WTC11 (cell line): ENCODE measurements around the gene GMIP. TPM values are rescaled to one million over a fixed set of nuclear protein-coding genes. Genes with fewer than 3 reads are reported as not detected.
"Not testable (repeated sequence)": the region's sequence is repeated elsewhere in the genome, so short reads cannot be mapped to it uniquely, and the experiment has no call there.

Experiments used
- ATAC-seq: fragments of 200-7000 bp; cut with Tn5 transposase; 2 replicates; pipeline ENCODE4 v1.10.0; 2021; ENCODE audit warnings: mild to moderate bottlenecking, moderate library complexity
- CTCF ChIA-PET: fragments of 300-600 bp; sonication (Branson Sonifier 250); formaldehyde crosslinking; loops from one replicate; lab custom pipeline; 2021; ENCODE audit warnings: antibody characterized with exemption; lab: Charles Lee
- POLR2A ChIA-PET: fragments of 350-600 bp; sonication (Branson Sonifier 250); formaldehyde crosslinking; loops from one replicate; lab custom pipeline; 2021; ENCODE audit warnings: antibody characterized with exemption; lab: Charles Lee
- DNase-seq: peaks from one replicate; pipeline ENCODE4 v3.0.0; 2021; ENCODE audit warnings: low spot score
- H3K27ac Mint-ChIP-seq: 2 replicates; pipeline ENCODE4 v1.8.0; 2021; ENCODE audit warnings: mixed read lengths
- H3K27me3 Mint-ChIP-seq: 2 replicates; pipeline ENCODE4 v1.8.0; 2021; ENCODE audit warnings: low read depth, mild to moderate bottlenecking, moderate library complexity, mixed read lengths
- H3K36me3 Mint-ChIP-seq: 2 replicates; pipeline ENCODE4 v1.8.0; 2021; ENCODE audit warnings: mixed read lengths
- H3K4me1 Mint-ChIP-seq: 2 replicates; pipeline ENCODE4 v1.8.0; 2022; ENCODE audit warnings: mixed read lengths
- H3K4me3 Mint-ChIP-seq: 2 replicates; pipeline ENCODE4 v1.8.0; 2021; ENCODE audit warnings: mild to moderate bottlenecking, moderate library complexity, mixed read lengths
- H3K9me3 Mint-ChIP-seq: 2 replicates; pipeline ENCODE4 v1.8.0; 2021; ENCODE audit warnings: mixed read lengths
- ATF1 ChIP-seq: sonication (generic); formaldehyde crosslinking; IDR thresholded peaks from 2 replicates; pipeline ENCODE4 v1.8.1; 2023; ENCODE audit warnings: mild to moderate bottlenecking, moderate library complexity, missing genetic modification reagents
- ATF3 ChIP-seq: sonication (generic); formaldehyde crosslinking; conservative IDR thresholded peaks from 2 replicates; pipeline ENCODE4 v1.8.1; 2022; ENCODE audit warnings: mild to moderate bottlenecking, missing genetic modification reagents
- CREB1 ChIP-seq: sonication (generic); formaldehyde crosslinking; IDR thresholded peaks from 2 replicates; pipeline ENCODE4 v1.8.0; 2023; ENCODE audit warnings: mild to moderate bottlenecking, missing genetic modification reagents
- ESRRA ChIP-seq: sonication (generic); formaldehyde crosslinking; IDR thresholded peaks from 2 replicates; pipeline ENCODE4 v1.8.1; 2022; ENCODE audit warnings: mild to moderate bottlenecking, missing genetic modification reagents, borderline replicate concordance
- FOXJ3 ChIP-seq: sonication (generic); formaldehyde crosslinking; IDR thresholded peaks from 2 replicates; pipeline ENCODE4 v1.9.0; 2021; ENCODE audit warnings: missing genetic modification reagents, mild to moderate bottlenecking, borderline replicate concordance
- GABPB1 ChIP-seq: sonication (generic); formaldehyde crosslinking; IDR thresholded peaks from 2 replicates; pipeline ENCODE4 v1.8.1; 2023; ENCODE audit warnings: mild to moderate bottlenecking, missing genetic modification reagents
- GRHL2 ChIP-seq: fragments of 250-450 bp; sonication (Bioruptor Pico); IDR thresholded peaks from 2 replicates; pipeline ENCODE4 v1.8.0; 2022; ENCODE audit warnings: mild to moderate bottlenecking, moderate library complexity; ENCODE audit not compliant: insufficient replicate concordance, severe bottlenecking
- GTF2I ChIP-seq: fragments of 250-450 bp; sonication (Bioruptor Pico); conservative IDR thresholded peaks from 2 replicates; pipeline ENCODE4 v1.4.0; 2021; ENCODE audit warnings: mild to moderate bottlenecking
- JAZF1 ChIP-seq: fragments of 250-450 bp; sonication (Bioruptor Pico); IDR thresholded peaks from 2 replicates; pipeline ENCODE4 v1.9.0; 2021; ENCODE audit warnings: moderate library complexity, mild to moderate bottlenecking, inconsistent platforms
- MAX ChIP-seq: sonication (generic); formaldehyde crosslinking; IDR thresholded peaks from 2 replicates; pipeline ENCODE4 v1.8.0; 2022; ENCODE audit warnings: mild to moderate bottlenecking, missing genetic modification reagents
- MYBL2 ChIP-seq: sonication (generic); formaldehyde crosslinking; IDR thresholded peaks from 2 replicates; pipeline ENCODE4 v1.8.1; 2023; ENCODE audit warnings: mild to moderate bottlenecking, moderate library complexity, missing genetic modification reagents
- NFATC4 ChIP-seq: fragments of 250-450 bp; sonication (Bioruptor Pico); IDR thresholded peaks from 2 replicates; pipeline ENCODE4 v1.9.0; 2021; ENCODE audit warnings: mild to moderate bottlenecking
- OVOL2 ChIP-seq: fragments of 250-450 bp; sonication (Bioruptor Pico); IDR thresholded peaks from 2 replicates; pipeline ENCODE4 v1.9.0; 2021; ENCODE audit warnings: mild to moderate bottlenecking, borderline replicate concordance
- RELA ChIP-seq: sonication (generic); formaldehyde crosslinking; IDR thresholded peaks from 2 replicates; pipeline ENCODE4 v1.8.1; 2022; ENCODE audit warnings: missing genetic modification reagents, mild to moderate bottlenecking, borderline replicate concordance
- TP53 ChIP-seq: sonication (generic); formaldehyde crosslinking; IDR thresholded peaks from 2 replicates; pipeline ENCODE4 v1.8.1; 2023; ENCODE audit warnings: mild to moderate bottlenecking, missing genetic modification reagents
- ZNF121 ChIP-seq: sonication (generic); formaldehyde crosslinking; IDR thresholded peaks from 2 replicates; pipeline ENCODE4 v1.8.0; 2023; ENCODE audit warnings: missing genetic modification reagents
- ZNF138 ChIP-seq: sonication (generic); formaldehyde crosslinking; conservative IDR thresholded peaks from 2 replicates; pipeline ENCODE4 v1.8.1; 2022; ENCODE audit warnings: mild to moderate bottlenecking, moderate library complexity, missing genetic modification reagents
- ZNF219 ChIP-seq: sonication (generic); formaldehyde crosslinking; IDR thresholded peaks from 2 replicates; pipeline ENCODE4 v1.8.0; 2023; ENCODE audit warnings: missing genetic modification reagents, mild to moderate bottlenecking, borderline replicate concordance
- ZNF232 ChIP-seq: sonication (generic); formaldehyde crosslinking; IDR thresholded peaks from 2 replicates; pipeline ENCODE4 v1.8.0; 2022; ENCODE audit warnings: mild to moderate bottlenecking, missing genetic modification reagents
- ZNF317 ChIP-seq: sonication (generic); formaldehyde crosslinking; IDR thresholded peaks from 2 replicates; pipeline ENCODE4 v1.8.1; 2023; ENCODE audit warnings: low read depth, mild to moderate bottlenecking, moderate library complexity, missing genetic modification reagents, borderline replicate concordance
- total RNA-seq: library from RNA; stranded (reverse); gene quantifications from 3 replicates; pipeline ENCODE4 v1.2.3, GENCODE V29; 2021
- TF ChIP-seq, protein P1 (sequence below): fragments of 250-450 bp; sonication (Bioruptor Pico); IDR thresholded peaks from 2 replicates; pipeline ENCODE4 v1.9.0; 2021; ENCODE audit warnings: mild to moderate bottlenecking
- TF ChIP-seq, protein P2 (sequence below): fragments of 250-450 bp; sonication (Bioruptor Pico); IDR thresholded peaks from 2 replicates; pipeline ENCODE4 v1.8.0; 2021; ENCODE audit warnings: mild to moderate bottlenecking

The GMIP gene
- total RNA-seq, 1 experiment from 2014 or later, result 23.0 TPM

- no peaks in the 10 kb centered on the region for H3K27me3 Mint-ChIP-seq
- TF ChIP-seq JAZF1 (no peak), ZNF121 (CRISPR knock-in tag) (peak; percentile 74; the same call in 1 of the 2 replicates)
- TF ChIP-seq, all 79 proteins: peak for 1
- POLR2A ChIA-PET, result no interaction called here
- no peak overlapping the region for H3K4me3 Mint-ChIP-seq
- CTCF ChIA-PET, result interaction anchor here (0.6 to 2.5 kb wide), 9 partner anchors 35 to 131 kb away, joined by 3 to 10 read pairs (median 5); partner anchors contain the start of genes ATP13A1 and ZNF14
- H3K27ac Mint-ChIP-seq, result no peak overlapping the region
- ATAC-seq (no peak), DNase-seq (no peak)
- no peaks in the 10 kb centered on the region for H3K9me3 Mint-ChIP-seq
- H3K4me1 Mint-ChIP-seq, result peaks cover 23% of the 10 kb centered on the region
- H3K36me3 Mint-ChIP-seq, result no peaks in the 10 kb centered on the region
These were observed 41.2 kb downstream of the GMIP start for GRCh38 chr19:19602136-19602712.

DNA sequence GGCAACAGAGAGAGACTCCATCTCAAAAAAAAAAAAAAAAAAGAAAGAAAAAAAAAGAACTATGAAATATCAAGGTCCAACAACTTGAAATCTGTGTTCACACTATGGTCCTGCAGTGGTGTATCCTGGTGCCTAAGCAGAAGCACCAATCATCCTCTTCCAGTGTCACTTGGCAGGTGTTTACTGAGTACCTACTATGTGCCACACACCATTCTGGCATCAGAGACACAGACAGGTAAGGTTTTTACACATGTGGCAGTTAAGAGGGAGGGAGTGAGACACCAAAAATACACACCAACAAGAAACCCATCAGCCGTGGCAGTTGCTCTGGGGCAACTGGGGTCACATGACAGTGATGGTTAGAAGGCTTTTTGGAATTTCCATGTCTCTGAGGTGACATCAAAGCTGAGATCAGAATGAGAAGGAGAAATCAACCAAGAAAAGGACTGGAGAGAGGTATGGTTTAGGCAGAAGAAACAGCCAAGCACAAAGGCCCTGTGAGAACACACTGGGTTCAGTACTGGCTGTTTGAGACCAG is 42.6 kb downstream of the GMIP start:
- POLR2A ChIA-PET, result interaction anchor here (1.2 kb wide), 1 partner anchor 9 kb away, joined by 3 read pairs; no protein-coding TSS in a partner anchor
- H3K4me1 Mint-ChIP-seq, result peaks cover 20% of the 10 kb centered on the region
- TF ChIP-seq TP53 (no peak), MAX (CRISPR knock-in tag) (no peak), ZNF317 (CRISPR knock-in tag) (no peak), GRHL2 (CRISPR knock-in tag) (no peak), GTF2I (CRISPR knock-in tag) (no peak), NFATC4 (no peak), OVOL2 (CRISPR knock-in tag) (no peak), ZNF232 (CRISPR knock-in tag) (no peak), RELA (CRISPR knock-in tag) (no peak), CREB1 (CRISPR knock-in tag) (no peak), GABPB1 (no peak), MYBL2 (CRISPR knock-in tag) (no peak), FOXJ3 (CRISPR knock-in tag) (no peak), ZNF138 (CRISPR knock-in tag) (no peak), ZNF219 (CRISPR knock-in tag) (no peak), ATF3 (no peak), ATF1 (no peak), ESRRA (CRISPR knock-in tag) (no peak)
- TF ChIP-seq, protein P1, sequence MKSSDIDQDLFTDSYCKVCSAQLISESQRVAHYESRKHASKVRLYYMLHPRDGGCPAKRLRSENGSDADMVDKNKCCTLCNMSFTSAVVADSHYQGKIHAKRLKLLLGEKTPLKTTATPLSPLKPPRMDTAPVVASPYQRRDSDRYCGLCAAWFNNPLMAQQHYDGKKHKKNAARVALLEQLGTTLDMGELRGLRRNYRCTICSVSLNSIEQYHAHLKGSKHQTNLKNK, result no peak
- TF ChIP-seq, protein P2, sequence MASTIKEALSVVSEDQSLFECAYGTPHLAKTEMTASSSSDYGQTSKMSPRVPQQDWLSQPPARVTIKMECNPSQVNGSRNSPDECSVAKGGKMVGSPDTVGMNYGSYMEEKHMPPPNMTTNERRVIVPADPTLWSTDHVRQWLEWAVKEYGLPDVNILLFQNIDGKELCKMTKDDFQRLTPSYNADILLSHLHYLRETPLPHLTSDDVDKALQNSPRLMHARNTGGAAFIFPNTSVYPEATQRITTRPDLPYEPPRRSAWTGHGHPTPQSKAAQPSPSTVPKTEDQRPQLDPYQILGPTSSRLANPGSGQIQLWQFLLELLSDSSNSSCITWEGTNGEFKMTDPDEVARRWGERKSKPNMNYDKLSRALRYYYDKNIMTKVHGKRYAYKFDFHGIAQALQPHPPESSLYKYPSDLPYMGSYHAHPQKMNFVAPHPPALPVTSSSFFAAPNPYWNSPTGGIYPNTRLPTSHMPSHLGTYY (CRISPR knock-in tag), result no peak
- TF ChIP-seq, all 79 proteins: peak for 0
- Mint-ChIP-seq H3K27ac (no peak overlapping the region), H3K9me3 (no peaks in the 10 kb centered on the region), H3K36me3 (no peaks in the 10 kb centered on the region), H3K27me3 (no peaks in the 10 kb centered on the region), H3K4me3 (no peak overlapping the region)
- DNase-seq (no peak), ATAC-seq (no peak)
- CTCF ChIA-PET, result interaction anchor here (2.5 kb wide), 1 partner anchor 47 kb away, joined by 10 read pairs; no protein-coding TSS in a partner anchor

GRCh38 chr19:19598728-19599451 is 44.6 kb downstream of the GMIP start:
- H3K27me3 Mint-ChIP-seq, H3K27ac Mint-ChIP-seq, CTCF ChIA-PET, H3K36me3 Mint-ChIP-seq, ATAC-seq, DNase-seq, POLR2A ChIA-PET, H3K9me3 Mint-ChIP-seq, H3K4me3 Mint-ChIP-seq: not testable (repeated sequence)
- H3K4me1 Mint-ChIP-seq, result peaks cover 26% of the 10 kb centered on the region
